Pancreas (tissue), 10 donors: ENCODE measurements around the gene TBCB. TPM values are rescaled to one million over a fixed set of nuclear protein-coding genes. Genes with fewer than 3 reads are reported as not detected.

Source experiments
- ATAC-seq, 4 donors: fragments of 200-7000 bp; cut with Tn5 transposase; one replicate each; pipeline versions ENCODE4 v1.8.0 to v1.9.1; 2020; ENCODE audit warnings: mild to moderate bottlenecking in 4 of 4, moderate library complexity in 4 of 4
- DNase-seq, 6 donors: peaks; one replicate each; pipeline ENCODE4 v3.0.0-alpha.2; 2020
- FAIRE-seq: peaks from 2 replicates; lab custom pipeline; 2012; peaks lifted over from hg19 to GRCh38; lab: Jason Lieb, UNC
- H3K27ac ChIP-seq, 4 donors: fragments of 200-600 bp; sonication (generic); 1 replicate in 3 of 4; 2 replicates in 1 of 4; pipeline versions ENCODE4 v1.5.0 to v1.8.0; 2020
- H3K27me3 ChIP-seq, 4 donors: fragments of 200-600 bp; one replicate each; pipeline ENCODE4 v1.8.0; 2021
- H3K36me3 ChIP-seq, 3 donors: fragments of 200-600 bp; sonication (generic) in 1 of 3; one replicate each; pipeline versions ENCODE4 v1.5.0 to v1.8.0; 2020 to 2021
- H3K4me1 ChIP-seq, 3 donors: fragments of 200-600 bp; one replicate each; pipeline ENCODE4 v1.8.0; 2021
- H3K4me3 ChIP-seq, 4 donors: fragments of 200-600 bp; sonication (generic) in 2 of 4; one replicate each; pipeline versions ENCODE4 v1.5.0 to v1.8.0; 2020 to 2021
- H3K9me3 ChIP-seq, 4 donors: fragments of 200-600 bp; one replicate each; pipeline ENCODE4 v1.8.0; 2021
- CTCF ChIP-seq, 4 donors: fragments of 200-600 bp; sonication (generic) in 3 of 4; IDR thresholded peaks; one replicate each; pipeline versions ENCODE4 v1.5.0 to v1.8.0; 2021; ENCODE audit warnings: antibody characterized with exemption in 4 of 4
- WGBS, 2 donors: extraction: QIAGEN DNeasy Blood & Tissue Kit; methylation state at CpG; one replicate each; pipeline ENCODE4 v1.1.7; 2013; 5-methylcytosine and 5-hydroxymethylcytosine counted together
- intact Hi-C, 3 donors: fragments of 100-400 bp; cut with DNase I; formaldehyde crosslinking; loops; one replicate each; pipeline versions ENCODE4 v1.11.1 to v1.14.2; 2022
- polyA plus RNA-seq, 2 donors: library from polyadenylated mRNA; stranded (reverse); fragments of 200-250 nt; gene quantifications; one replicate each; pipeline ENCODE4 v1.2.3, GENCODE V29; 2013
- total RNA-seq, 6 donors: library from RNA; stranded (reverse); fragmentation: NEBNext Ultra II Directional in 4 of 6; extraction: Animal tissue kit (Norgen Biotek cat#: 25700) in 4 of 6; gene quantifications; one replicate each; pipeline versions ENCODE4 v1.2.1 to v1.2.4, GENCODE V29; 2021 to 2023
- donor health status: healthy with polysubstance abuse.
- donor health status: DM: no; HTN: no; CAD: no; lungs with moderate emphysema.
- donor health status: DM: no; HTN: no; CAD: no.
- donor health status: control.
- donor health status: control.
- donor health status: Bipolar disorder and iron deficiency.
- donor health status: DM: yes; HTN: yes; CAD: no.
- donor health status: DM: no; HTN: no; CAD: no.
- donor health status: DM: no; HTN: no; CAD: no.
- donor health status: DM: yes; HTN: yes; CAD: no.

Gene TBCB
- total and polyA plus RNA-seq, 8 donors: 22.3 to 131 (median 37.5) TPM

DNA sequence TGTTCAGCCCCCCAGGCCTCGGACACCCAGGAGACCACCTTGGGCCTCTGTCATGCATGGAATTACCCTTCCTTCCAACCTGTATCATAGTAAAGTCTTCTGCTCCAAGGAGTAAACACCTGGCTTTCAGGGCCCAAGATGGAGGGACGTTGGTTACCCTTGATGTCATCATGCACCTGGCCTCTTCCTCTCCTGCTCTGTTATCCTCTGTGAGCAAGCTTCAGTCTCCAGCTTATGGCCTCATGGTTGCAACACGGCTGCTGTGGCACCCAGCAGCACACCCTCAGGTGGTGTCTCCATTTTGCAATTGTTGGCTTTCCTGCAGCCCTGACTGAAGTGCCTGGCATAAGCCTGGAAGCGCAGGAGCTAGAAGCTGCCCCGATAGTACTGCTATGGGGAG, 8.3 kb upstream of the TBCB start:
- intact Hi-C loops: no loop called here
- FAIRE-seq (no peak), ATAC-seq (no peak), DNase-seq (no peak)
- Histone ChIP-seq H3K36me3 (no peaks in the 10 kb centered on the region), H3K27me3 (no peaks in the 10 kb centered on the region), H3K9me3 (no peaks in the 10 kb centered on the region), H3K4me3 (no peak overlapping the region), H3K4me1 (no peaks in the 10 kb centered on the region), H3K27ac (no peak overlapping the region)
- WGBS, 2 donors: 92 to 98% methylated on average over 5 of the region's 5 CpGs
- TF ChIP-seq CTCF (IDR thresholded peaks at IDR 0.05): no peak

- Histone ChIP-seq H3K27me3 (no peaks in the 10 kb centered on the region), H3K9me3 (no peaks in the 10 kb centered on the region), H3K36me3 (no peaks in the 10 kb centered on the region), H3K4me1 (peaks cover 0 to 3% (median 0%) of the 10 kb centered on the region in 3 donors), H3K27ac (no peak overlapping the region), H3K4me3 (no peak overlapping the region)
- no peak for TF ChIP-seq CTCF (IDR thresholded peaks at IDR 0.05)
- ATAC-seq (no peak), FAIRE-seq (no peak), DNase-seq (no peak)
- 92 to 94% methylated on average over 3 of the region's 3 CpGs for WGBS, 2 donors
- intact Hi-C loops: no loop called here
Measured at GRCh38 chr19:36108684-36109083, 6.6 kb upstream of the TBCB start.

- no peak for TF ChIP-seq CTCF (IDR thresholded peaks at IDR 0.05)
- WGBS, 2 donors: 53 to 100% methylated on average over 1 of the region's 1 CpG
- Histone ChIP-seq H3K4me1 (peaks cover 0 to 5% (median 0%) of the 10 kb centered on the region in 3 donors), H3K9me3 (no peaks in the 10 kb centered on the region), H3K27ac (no peak within 1 kb of the TSS), H3K4me3 (no peak within 1 kb of the TSS), H3K36me3 (no peaks in the 10 kb centered on the region), H3K27me3 (no peaks in the 10 kb centered on the region)
- intact Hi-C loops: no loop called here
- ATAC-seq (no peak), FAIRE-seq (no peak), DNase-seq (no peak)
Measured at GRCh38 chr19:36110487-36111199, 4.6 kb upstream of the TBCB start, which contains the start of gene OVOL3. Gene OVOL3 (plus strand): TSS chr19:36111143. CDS start chr19:36111203, 60 bp downstream.

DNA sequence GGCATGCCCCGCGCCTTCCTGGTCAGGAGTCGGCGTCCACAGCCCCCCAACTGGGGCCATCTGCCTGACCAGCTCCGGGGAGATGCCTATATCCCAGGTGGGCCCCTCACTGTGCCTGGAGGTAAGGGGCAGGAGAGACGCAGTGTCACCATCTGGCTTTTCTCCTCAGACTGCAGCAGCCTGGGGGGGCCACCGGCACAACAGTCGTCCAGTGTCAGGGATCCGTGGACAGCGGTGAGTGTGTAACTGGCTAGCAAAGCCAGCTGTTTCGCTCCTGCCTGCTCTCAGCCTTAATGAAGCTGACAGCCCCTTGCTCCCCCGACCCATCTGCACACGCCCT, 4.1 kb upstream of the TBCB start:
- no peaks in the 10 kb centered on the region for H3K9me3 ChIP-seq
- peaks cover 0 to 8% (median 5%) of the 10 kb centered on the region in 3 donors for H3K4me1 ChIP-seq
- 84 to 86% methylated on average over 13 of the region's 13 CpGs for WGBS, 2 donors
- TF ChIP-seq CTCF (IDR thresholded peaks at IDR 0.05): no peak
- H3K36me3 ChIP-seq: no peaks in the 10 kb centered on the region
- intact Hi-C loops: no loop called here
- no peak overlapping the region for H3K27ac ChIP-seq
- no peak for ATAC-seq
- no peak for FAIRE-seq
- DNase-seq: no peak
- no peak overlapping the region for H3K4me3 ChIP-seq
- no peaks in the 10 kb centered on the region for H3K27me3 ChIP-seq

GRCh38 chr19:36112678-36113077, 2.6 kb upstream of the TBCB start:
- peaks cover 0 to 15% (median 6%) of the 10 kb centered on the region in 3 donors for H3K4me1 ChIP-seq
- DNase-seq: no peak
- no peaks in the 10 kb centered on the region for H3K27me3 ChIP-seq
- WGBS, 2 donors: 94 to 96% methylated on average over 10 of the region's 10 CpGs
- no peak for TF ChIP-seq CTCF (IDR thresholded peaks at IDR 0.05)
- no peak overlapping the region for H3K27ac ChIP-seq
- H3K9me3 ChIP-seq: no peaks in the 10 kb centered on the region
- FAIRE-seq: no peak
- H3K36me3 ChIP-seq: no peaks in the 10 kb centered on the region
- no peak for ATAC-seq
- intact Hi-C loops: no loop called here
- no peak overlapping the region for H3K4me3 ChIP-seq
